HEK293 (cell line): ENCODE measurements around the gene EXOC2.

Experiments
- CTCF ChIA-PET: fragments of 350-600 bp; formaldehyde crosslinking; extraction: SDS; loops from one replicate; lab custom pipeline; 2021; ENCODE audit warnings: antibody characterized with exemption; lab: Yijun Ruan, JAX
- POLR2A ChIA-PET: fragments of 300-600 bp; formaldehyde crosslinking; extraction: SDS; loops from one replicate; lab custom pipeline; 2020; ENCODE audit warnings: antibody characterized with exemption, inconsistent platforms; lab: Yijun Ruan, JAX
- H3K27ac ChIP-seq: fragments of 200-500 bp; sonication (Bioruptor generic); 2 replicates; pipeline ENCODE4 v1.5.1; 2014; ENCODE audit warnings: low read depth, low read length, control low read depth, inconsistent platforms; ENCODE audit errors: extremely low read depth
- H3K36me3 ChIP-seq, 2 experiments: fragments of 200-500 bp in 1 of 2; sonication (Bioruptor generic) in 1 of 2; 1 replicate in 1 of 2; 2 replicates in 1 of 2; pipeline ENCODE4 v1.5.1; 2014 to 2017; ENCODE audit warnings: inconsistent platforms in 2 of 2, low read length in 2 of 2; ENCODE audit not compliant: control insufficient read depth in 2 of 2, insufficient read depth in 1 of 2
- H3K4me1 ChIP-seq: fragments of 200-500 bp; sonication (Bioruptor generic); 2 replicates; pipeline ENCODE4 v1.5.1; 2014; ENCODE audit warnings: mild to moderate bottlenecking, low read length, inconsistent platforms; ENCODE audit not compliant: control insufficient read depth, insufficient read depth
- H3K4me3 ChIP-seq: 2 replicates; pipeline ENCODE4 v1.5.1; 2011; ENCODE audit warnings: low read depth, mild to moderate bottlenecking, control low read depth, low read length, moderate library complexity
- H3K9me3 ChIP-seq: fragments of 200-500 bp; sonication (Bioruptor generic); 2 replicates; pipeline ENCODE4 v1.5.1; 2014; ENCODE audit warnings: low read depth, low read length, inconsistent platforms; ENCODE audit not compliant: control insufficient read depth, insufficient read depth
- GFI1B ChIP-seq: fragments of 450-650 bp; formaldehyde crosslinking; IDR thresholded peaks from 2 replicates; pipeline ENCODE4 v1.5.1; 2016; ENCODE audit warnings: missing biosample characterization, missing genetic modification characterization
- MZF1 ChIP-seq: fragments of 450-650 bp; formaldehyde crosslinking; IDR thresholded peaks from 2 replicates; pipeline ENCODE4 v1.5.1; 2017; ENCODE audit warnings: missing biosample characterization, missing genetic modification characterization, borderline replicate concordance
- PRDM10 ChIP-seq: fragments of 450-650 bp; formaldehyde crosslinking; IDR thresholded peaks from 2 replicates; pipeline ENCODE4 v1.5.1; 2016; ENCODE audit warnings: missing biosample characterization, missing genetic modification characterization
- PRDM2 ChIP-seq: fragments of 450-650 bp; formaldehyde crosslinking; IDR thresholded peaks from 2 replicates; pipeline ENCODE4 v1.5.1; 2016; ENCODE audit warnings: missing biosample characterization, missing genetic modification characterization, borderline replicate concordance
- RBAK ChIP-seq: fragments of 450-650 bp; formaldehyde crosslinking; IDR thresholded peaks from 2 replicates; pipeline ENCODE4 v1.5.1; 2016; ENCODE audit warnings: missing biosample characterization, missing genetic modification characterization
- SP3 ChIP-seq: fragments of 450-650 bp; formaldehyde crosslinking; IDR thresholded peaks from 2 replicates; pipeline ENCODE4 v1.5.1; 2016; ENCODE audit warnings: missing biosample characterization, missing genetic modification characterization
- ZNF10 ChIP-seq: fragments of 450-650 bp; formaldehyde crosslinking; IDR thresholded peaks from 2 replicates; pipeline ENCODE4 v1.5.1; 2017; ENCODE audit warnings: missing biosample characterization, missing genetic modification characterization
- ZNF169 ChIP-seq: fragments of 450-650 bp; formaldehyde crosslinking; IDR thresholded peaks from 2 replicates; pipeline ENCODE4 v1.5.1; 2016; ENCODE audit warnings: missing biosample characterization, missing genetic modification characterization
- ZNF174 ChIP-seq: fragments of 450-650 bp; formaldehyde crosslinking; IDR thresholded peaks from 2 replicates; pipeline ENCODE4 v1.5.0; 2017; ENCODE audit warnings: missing biosample characterization, mild to moderate bottlenecking, missing genetic modification characterization
- ZNF37A ChIP-seq: fragments of 450-650 bp; IDR thresholded peaks from 2 replicates; pipeline ENCODE4 v1.5.1; 2018; ENCODE audit warnings: missing biosample characterization, missing genetic modification characterization
- ZNF580 ChIP-seq: fragments of 450-650 bp; formaldehyde crosslinking; IDR thresholded peaks from 2 replicates; pipeline ENCODE4 v1.5.1; 2016; ENCODE audit warnings: missing biosample characterization, missing genetic modification characterization
- ZNF585B ChIP-seq: fragments of 450-650 bp; formaldehyde crosslinking; IDR thresholded peaks from 2 replicates; pipeline ENCODE4 v1.5.1; 2016; ENCODE audit warnings: missing biosample characterization, missing genetic modification characterization
- ZNF791 ChIP-seq: fragments of 450-650 bp; formaldehyde crosslinking; IDR thresholded peaks from 2 replicates; pipeline ENCODE4 v1.5.1; 2016; ENCODE audit warnings: missing biosample characterization, missing genetic modification characterization
- ZNF837 ChIP-seq: fragments of 450-650 bp; formaldehyde crosslinking; IDR thresholded peaks from 2 replicates; pipeline ENCODE4 v1.5.1; 2016; ENCODE audit warnings: missing biosample characterization, missing genetic modification characterization
- ZSCAN23 ChIP-seq: fragments of 450-650 bp; formaldehyde crosslinking; IDR thresholded peaks from 2 replicates; pipeline ENCODE4 v1.5.1; 2016; ENCODE audit warnings: missing biosample characterization, missing genetic modification characterization
- ZSCAN30 ChIP-seq: fragments of 450-650 bp; IDR thresholded peaks from 2 replicates; pipeline ENCODE4 v1.5.1; 2018; ENCODE audit warnings: missing biosample characterization, mild to moderate bottlenecking, missing genetic modification characterization, moderate library complexity
- ZXDB ChIP-seq: fragments of 450-650 bp; formaldehyde crosslinking; IDR thresholded peaks from 2 replicates; pipeline ENCODE4 v1.5.1; 2016; ENCODE audit warnings: missing biosample characterization, missing genetic modification characterization
- TF ChIP-seq, protein P1 (sequence below): fragments of 450-650 bp; formaldehyde crosslinking; IDR thresholded peaks from 2 replicates; pipeline ENCODE4 v1.5.1; 2016; ENCODE audit warnings: missing biosample characterization, missing genetic modification characterization

The EXOC2 gene

GRCh38 chr6:456887-457286, 236.1 kb downstream of the EXOC2 start:
- Histone ChIP-seq H3K9me3 (no peaks in the 10 kb centered on the region), H3K4me3 (no peak overlapping the region), H3K36me3 (no peaks in the 10 kb centered on the region), H3K27ac (no peak overlapping the region), H3K4me1 (no peaks in the 10 kb centered on the region)
- ChIA-PET CTCF (no interaction called here), POLR2A (no interaction called here)
- no peak for TF ChIP-seq ZNF174
- TF ChIP-seq ZNF10 = no peak
- no peak for TF ChIP-seq GFI1B
- TF ChIP-seq ZNF37A (tag by site-specific recombination) = no peak

DNA sequence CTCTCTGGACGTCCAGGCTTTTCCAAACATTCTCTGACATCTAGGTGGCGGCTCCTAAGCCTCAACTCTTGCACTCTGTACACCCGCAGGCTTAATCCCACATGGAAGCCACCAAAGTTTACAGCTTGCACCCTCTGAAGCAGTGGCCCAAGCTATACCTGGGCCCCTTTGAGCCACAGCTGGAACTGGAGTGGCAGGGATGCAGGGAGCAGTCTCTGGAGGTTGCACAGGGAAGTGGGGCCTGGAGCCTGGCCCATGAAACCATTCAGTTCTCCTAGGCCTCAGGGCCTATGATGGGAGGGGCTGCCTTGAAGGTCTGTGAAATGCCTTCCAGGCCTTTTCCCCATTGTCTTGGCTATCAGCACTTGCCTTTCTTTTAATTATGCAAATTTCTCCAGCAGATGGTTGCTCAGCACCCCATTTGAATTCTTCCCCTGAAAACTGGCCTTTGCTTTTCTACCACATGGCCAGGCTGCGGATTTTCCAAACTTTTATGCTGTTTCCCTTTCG, 236.5 kb downstream of the EXOC2 start:
- ChIA-PET POLR2A (no interaction called here), CTCF (no interaction called here)
- Histone ChIP-seq H3K4me1 (no peaks in the 10 kb centered on the region), H3K4me3 (no peak overlapping the region), H3K9me3 (no peaks in the 10 kb centered on the region), H3K27ac (no peak overlapping the region), H3K36me3 (no peaks in the 10 kb centered on the region)
- no peak for TF ChIP-seq RBAK (tag by site-specific recombination)
- TF ChIP-seq ZNF585B (tag by site-specific recombination) = peak; percentile 46
- no peak for TF ChIP-seq ZNF837 (tag by site-specific recombination)

- no peak for TF ChIP-seq ZNF169 (tag by site-specific recombination)
- H3K9me3 ChIP-seq = no peaks in the 10 kb centered on the region
- no peaks in the 10 kb centered on the region for H3K36me3 ChIP-seq
- ChIA-PET CTCF (no interaction called here), POLR2A (no interaction called here)
- H3K4me3 ChIP-seq = no peak overlapping the region
- H3K4me1 ChIP-seq = no peaks in the 10 kb centered on the region
- no peak overlapping the region for H3K27ac ChIP-seq
Measured at GRCh38 chr6:455835-456234, 237.1 kb downstream of the EXOC2 start.

DNA sequence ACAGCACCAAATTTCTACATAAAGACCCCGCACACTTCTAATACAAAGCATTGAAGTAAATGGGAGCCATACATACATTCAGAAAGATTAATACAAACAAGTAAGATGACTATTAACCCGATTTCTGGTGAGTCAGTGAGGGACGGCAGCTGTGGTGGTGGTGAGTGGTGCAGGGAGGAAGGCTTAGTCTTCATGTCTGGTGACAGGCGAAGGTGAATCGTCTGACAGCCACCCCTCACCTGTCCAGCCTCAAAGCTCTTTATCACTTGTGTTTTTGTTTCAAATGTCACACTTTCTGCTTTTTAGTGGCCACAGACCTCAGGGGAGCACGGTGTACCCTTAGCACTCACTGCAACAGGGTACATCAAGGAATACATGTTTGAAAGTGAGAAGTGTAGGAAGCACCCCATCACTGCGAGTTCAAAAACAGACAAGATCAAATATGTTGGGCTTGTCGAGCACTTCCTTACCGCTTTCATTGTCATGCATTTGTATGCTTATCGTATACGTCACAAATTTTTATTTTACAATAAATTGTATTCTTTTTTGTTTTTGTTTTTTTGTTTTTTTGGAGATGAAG, 237.8 kb downstream of the EXOC2 start:
- POLR2A ChIA-PET = no interaction called here
- no peaks in the 10 kb centered on the region for H3K4me1 ChIP-seq
- CTCF ChIA-PET = no interaction called here
- no peak overlapping the region for H3K4me3 ChIP-seq
- no peak overlapping the region for H3K27ac ChIP-seq
- H3K36me3 ChIP-seq = no peaks in the 10 kb centered on the region
- H3K9me3 ChIP-seq = no peaks in the 10 kb centered on the region
- no peak for TF ChIP-seq SP3
- TF ChIP-seq PRDM2 (tag by site-specific recombination) = no peak
- no peak for TF ChIP-seq ZNF580
- no peak for TF ChIP-seq MZF1 (tag by site-specific recombination)
- no peak for TF ChIP-seq ZNF791
- TF ChIP-seq, protein P1, sequence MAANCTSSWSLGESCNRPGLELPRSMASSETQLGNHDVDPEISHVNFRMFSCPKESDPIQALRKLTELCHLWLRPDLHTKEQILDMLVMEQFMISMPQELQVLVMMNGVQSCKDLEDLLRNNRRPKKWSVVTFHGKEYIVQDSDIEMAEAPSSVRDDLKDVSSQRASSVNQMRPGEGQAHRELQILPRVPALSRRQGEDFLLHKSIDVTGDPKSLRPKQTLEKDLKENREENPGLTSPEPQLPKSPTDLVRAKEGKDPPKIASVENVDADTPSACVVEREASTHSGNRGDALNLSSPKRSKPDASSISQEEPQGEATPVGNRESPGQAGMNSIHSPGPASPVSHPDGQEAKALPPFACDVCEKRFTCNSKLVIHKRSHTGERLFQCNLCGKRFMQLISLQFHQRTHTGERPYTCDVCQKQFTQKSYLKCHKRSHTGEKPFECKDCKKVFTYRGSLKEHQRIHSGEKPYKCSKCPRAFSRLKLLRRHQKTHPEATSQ (tag by site-specific recombination) = no peak
- no peak for TF ChIP-seq PRDM10 (tag by site-specific recombination)
- no peak for TF ChIP-seq ZSCAN23 (tag by site-specific recombination)
- TF ChIP-seq ZSCAN30 = no peak
- TF ChIP-seq ZXDB (tag by site-specific recombination) = no peak
